Spinal cord (tissue), 10 donors: ENCODE data around the gene UBC. TPM values are rescaled to one million over a fixed set of nuclear protein-coding genes. Genes with fewer than 3 reads are reported as not detected.

ENCODE experiments used
- DNase-seq, 6 donors: peaks; one replicate each; pipeline versions ENCODE4 v3.0.0 to v3.0.0-alpha.2; 2013 to 2015; ENCODE audit warnings: low spot score in 6 of 6, low read depth in 4 of 6
- H3K27ac ChIP-seq: one replicate; pipeline ENCODE4 v1.5.1; 2013; ENCODE audit warnings: low read depth, low read length, control low read depth
- H3K27me3 ChIP-seq: one replicate; pipeline ENCODE4 v1.6.1; 2013; ENCODE audit warnings: low read length; ENCODE audit not compliant: control insufficient read depth, insufficient read depth
- H3K36me3 ChIP-seq: one replicate; pipeline ENCODE4 v1.6.1; 2013; ENCODE audit warnings: low read length; ENCODE audit not compliant: control insufficient read depth, insufficient read depth
- H3K4me1 ChIP-seq: one replicate; pipeline ENCODE4 v1.6.1; 2013; ENCODE audit warnings: low read length; ENCODE audit not compliant: control insufficient read depth, insufficient read depth
- H3K4me3 ChIP-seq: one replicate; pipeline ENCODE4 v1.5.1; 2013; ENCODE audit warnings: low read depth, low read length, control low read depth
- H3K9me3 ChIP-seq: one replicate; pipeline ENCODE4 v1.6.1; 2013; ENCODE audit warnings: low read length; ENCODE audit not compliant: control insufficient read depth, insufficient read depth
- WGBS: methylation state at CpG from one replicate; pipeline ENCODE4 v1.1.5; 2013; ENCODE audit warnings: missing lambda C conversion rate; ENCODE audit not compliant: insufficient coverage; 5-methylcytosine and 5-hydroxymethylcytosine counted together
- polyA plus RNA-seq, 2 donors: library from polyadenylated mRNA; unstranded; fragments of 120-200 nt; gene quantifications; one replicate each; pipeline ENCODE4 v1.2.1, GENCODE V29; 2013; ENCODE audit not compliant: insufficient read length in 2 of 2
- total RNA-seq, 2 donors: library from RNA; depleted of rRNA in 1 of 2; stranded (reverse); fragments of 120-200 nt in 1 of 2; fragments of >200 nt in 1 of 2; gene quantifications; one replicate each; pipeline versions ENCODE4 v1.2.3 to v1.2.4, GENCODE V29; 2013 to 2014
- donor health status: healthy.

Gene UBC
- total and polyA plus RNA-seq, 4 donors, result 1,161 to 1,238 (median 1,201) TPM

DNA sequence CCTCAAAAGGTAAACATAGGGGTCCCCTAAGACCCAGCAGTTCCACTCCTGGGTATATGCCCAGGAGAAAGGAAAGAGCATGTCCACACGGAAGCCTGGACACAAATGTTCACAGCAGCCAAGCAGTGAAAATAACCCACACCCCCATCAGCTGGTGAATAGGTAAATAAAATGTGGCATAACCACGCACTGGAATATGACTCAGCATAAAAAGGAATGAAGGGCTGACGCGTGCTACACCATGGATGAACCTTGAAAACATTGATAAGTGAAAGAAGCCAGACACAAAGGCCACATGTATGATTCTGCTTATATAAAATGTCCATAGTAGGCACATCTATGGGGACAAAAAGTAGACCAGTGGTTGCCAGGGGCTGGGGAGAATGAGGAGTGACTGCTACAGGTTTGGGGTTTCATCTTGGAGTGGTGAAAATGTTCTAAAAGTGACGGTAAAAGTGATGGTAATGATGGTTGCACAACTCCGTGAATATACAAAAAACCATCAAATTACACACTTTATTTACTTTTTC lies 47.0 kb downstream of the UBC start:
- no peaks in the 10 kb centered on the region for H3K9me3 ChIP-seq
- H3K4me1 ChIP-seq, result peaks cover 18% of the 10 kb centered on the region
- H3K4me3 ChIP-seq, result no peak overlapping the region
- no peaks in the 10 kb centered on the region for H3K36me3 ChIP-seq
- DNase-seq, result no peak
- WGBS, result no CpG with 5 or more reads among the region's 6 CpGs
- H3K27me3 ChIP-seq, result no peaks in the 10 kb centered on the region
- no peak overlapping the region for H3K27ac ChIP-seq

DNA sequence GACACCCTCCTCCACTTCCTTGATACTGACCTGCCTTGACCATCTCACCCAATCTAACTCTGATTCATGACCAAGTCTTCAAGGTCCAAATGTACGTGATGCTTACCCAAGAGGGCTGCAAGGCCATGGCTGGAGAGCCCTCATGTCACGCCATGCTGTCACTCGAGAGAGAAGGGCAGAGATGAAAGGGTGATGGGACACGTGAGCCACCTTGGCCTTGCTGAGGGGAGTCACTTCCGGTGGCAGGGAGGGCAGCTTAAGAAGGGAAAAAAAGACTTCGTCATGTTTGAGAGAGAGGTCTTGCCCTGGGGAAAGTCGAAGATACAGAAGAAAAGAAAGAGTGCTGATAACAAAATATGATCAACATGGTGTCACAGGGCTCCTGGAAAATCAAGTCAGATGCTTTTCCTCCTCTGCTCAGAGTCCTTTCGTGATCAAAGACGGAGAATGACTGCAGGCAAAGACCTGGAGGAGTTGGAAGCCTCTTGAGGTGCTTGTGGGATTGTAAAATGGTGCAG lies 47.5 kb downstream of the UBC start:
- Histone ChIP-seq H3K4me1 (peaks cover 24% of the 10 kb centered on the region), H3K4me3 (no peak overlapping the region), H3K36me3 (no peaks in the 10 kb centered on the region), H3K9me3 (no peaks in the 10 kb centered on the region), H3K27ac (no peak overlapping the region), H3K27me3 (no peaks in the 10 kb centered on the region)
- 76% methylated on average over 9 of the region's 9 CpGs for WGBS
- no peak for DNase-seq

DNA sequence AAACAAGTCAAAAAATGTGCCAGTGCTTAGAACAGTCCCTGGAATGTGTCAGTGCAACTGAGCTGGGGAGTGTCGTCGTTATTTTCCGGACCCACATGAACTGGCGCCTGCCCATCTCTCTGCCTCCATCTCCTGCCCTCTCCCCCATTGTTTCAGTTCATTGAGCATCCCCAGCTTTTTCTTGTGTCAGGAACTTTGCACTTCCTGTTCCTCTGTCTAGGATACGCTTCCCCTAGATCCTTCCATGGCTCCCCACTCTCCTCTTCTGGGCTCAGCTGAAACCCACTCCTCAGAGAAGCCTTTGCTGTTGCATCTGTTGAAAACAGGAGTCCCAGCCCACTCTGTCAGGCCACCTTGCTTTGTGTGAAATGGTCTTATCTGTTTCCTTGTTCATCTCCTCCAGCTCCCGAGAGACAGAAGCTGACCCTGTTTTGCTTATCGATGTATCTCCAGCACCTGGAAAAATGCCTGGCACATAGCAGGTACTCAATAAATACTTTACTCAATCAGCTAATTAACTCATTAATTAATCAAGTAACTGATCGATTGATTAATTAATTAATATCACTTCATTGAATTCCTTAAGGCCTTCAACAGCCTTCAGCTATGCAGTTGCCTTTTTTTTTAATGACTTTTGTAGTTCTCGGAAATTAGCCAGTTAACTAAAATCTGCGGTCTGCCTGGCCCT lies 48.1 kb downstream of the UBC start:
- no peaks in the 10 kb centered on the region for H3K36me3 ChIP-seq
- no peak overlapping the region for H3K27ac ChIP-seq
- no peak for DNase-seq
- WGBS, result 95% methylated on average over 9 of the region's 10 CpGs
- no peaks in the 10 kb centered on the region for H3K9me3 ChIP-seq
- peaks cover 30% of the 10 kb centered on the region for H3K4me1 ChIP-seq
- H3K27me3 ChIP-seq, result no peaks in the 10 kb centered on the region
- no peak overlapping the region for H3K4me3 ChIP-seq

DNA sequence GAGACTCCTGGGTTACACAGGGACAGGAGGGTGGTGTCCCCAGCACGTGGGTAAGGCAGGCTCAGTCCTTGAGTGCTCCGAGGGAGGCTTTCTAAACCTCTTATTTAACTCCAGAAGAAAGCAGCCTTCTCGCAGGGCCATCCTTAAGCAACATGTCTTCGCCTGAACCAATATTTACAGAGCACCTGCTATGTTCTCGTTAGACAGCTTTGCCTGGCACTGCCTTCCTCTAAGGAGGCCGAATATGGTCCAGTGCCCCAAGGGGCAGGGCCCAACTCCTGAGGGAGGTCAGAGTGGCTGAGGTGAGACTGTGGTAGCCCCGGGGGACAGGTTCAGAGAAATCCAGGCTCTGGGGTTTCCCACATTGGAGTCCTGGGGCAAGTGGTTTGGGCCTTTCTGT lies 48.7 kb downstream of the UBC start:
- Histone ChIP-seq H3K36me3 (no peaks in the 10 kb centered on the region), H3K27ac (no peak overlapping the region), H3K9me3 (no peaks in the 10 kb centered on the region), H3K27me3 (no peaks in the 10 kb centered on the region), H3K4me1 (peaks cover 32% of the 10 kb centered on the region), H3K4me3 (no peak overlapping the region)
- WGBS, result 85% methylated on average over 7 of the region's 7 CpGs
- DNase-seq, result no peak

DNA sequence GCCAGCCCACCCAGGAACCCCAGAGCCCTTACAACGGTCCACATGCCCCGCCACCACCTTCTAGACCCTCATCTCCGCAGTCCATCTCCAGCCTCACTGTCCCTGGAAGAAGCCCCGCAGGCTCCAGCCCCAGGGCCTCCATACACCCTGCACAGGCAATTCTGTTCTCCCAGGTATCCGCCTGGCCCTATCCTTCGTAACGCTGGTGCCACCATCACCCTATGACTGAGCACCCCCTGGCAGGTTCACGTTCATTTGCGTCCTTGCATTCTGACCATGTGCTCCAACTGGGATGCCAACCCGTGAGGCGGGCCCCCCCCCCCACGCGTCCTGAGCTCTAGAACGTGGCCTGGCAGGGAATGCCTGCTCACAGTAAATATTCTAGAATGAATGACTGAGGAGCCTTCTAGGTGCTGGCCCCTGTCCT lies 50.1 kb downstream of the UBC start:
- 87% methylated on average over 11 of the region's 14 CpGs for WGBS
- peak overlapping the region; percentile 49 for H3K27ac ChIP-seq

DNA sequence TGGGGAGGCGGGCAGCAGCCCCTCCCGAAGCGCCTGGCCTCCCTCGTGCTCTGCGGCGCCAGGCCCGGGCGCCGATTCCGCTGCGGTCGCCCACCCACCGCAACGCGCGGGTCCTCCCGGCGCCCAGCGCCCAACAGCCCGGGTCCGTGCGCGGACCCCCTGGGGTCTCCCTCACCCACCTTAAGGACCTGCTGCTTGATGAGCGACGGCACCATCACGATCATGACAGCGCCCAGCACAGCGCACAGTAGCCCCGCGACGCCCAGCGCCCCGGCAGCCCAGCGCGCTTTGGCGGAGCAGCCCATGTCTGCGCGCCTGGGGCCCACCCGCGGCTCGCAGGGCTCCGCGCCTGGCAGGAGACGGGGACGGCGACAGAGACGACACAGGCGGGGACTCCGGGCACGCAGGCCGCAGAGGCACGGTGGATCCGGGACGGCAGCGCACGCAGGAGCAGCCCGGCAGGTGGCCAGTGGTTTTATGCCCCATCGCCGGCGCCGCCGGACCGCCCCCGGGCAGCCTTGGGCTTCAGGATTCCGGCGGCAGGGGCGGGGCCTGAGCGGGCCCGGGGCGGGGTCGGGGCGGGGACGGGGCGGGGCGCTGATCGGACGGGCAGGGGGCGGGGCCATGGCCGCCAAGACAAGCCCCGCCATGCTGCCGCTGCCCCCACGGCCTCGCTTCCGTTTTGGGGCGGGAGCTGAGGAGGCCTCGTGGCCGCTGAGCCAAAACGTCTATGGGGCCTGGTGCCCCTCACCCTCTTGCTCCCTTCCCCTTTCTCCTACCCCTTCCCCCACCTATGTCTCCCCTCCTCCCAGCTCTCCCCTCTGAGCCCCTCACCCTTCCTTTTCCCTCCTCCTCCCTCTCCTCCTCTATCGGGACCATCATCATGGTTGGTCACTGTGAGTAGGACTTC lies 50.8 kb downstream of the UBC start, which contains the start of gene SCARB1:
TSS of gene SCARB1 (minus strand) at position 449 of the 910 bp plus-strand sequence. CDS start at position 305, 144 bp downstream.
- Histone ChIP-seq H3K9me3 (no peaks in the 10 kb centered on the region), H3K4me1 (peaks cover 34% of the 10 kb centered on the region), H3K27me3 (no peaks in the 10 kb centered on the region), H3K4me3 (peak within 1 kb of the TSS; percentile 50), H3K36me3 (no peaks in the 10 kb centered on the region), H3K27ac (peak within 1 kb of the TSS; percentile 49)
- DNase-seq, result peak in 5 of 6 donors; percentile 55 to 93 (median 73)
- under 1% methylated on average over 89 of the region's 89 CpGs for WGBS

More for the DNA sequence above, 50.1 kb downstream of the UBC start:
- H3K4me3 ChIP-seq, result peak overlapping the region; percentile 36
- H3K9me3 ChIP-seq, result no peaks in the 10 kb centered on the region
- H3K27me3 ChIP-seq, result no peaks in the 10 kb centered on the region
- no peak for DNase-seq
- H3K4me1 ChIP-seq, result peaks cover 37% of the 10 kb centered on the region
- H3K36me3 ChIP-seq, result no peaks in the 10 kb centered on the region

DNA sequence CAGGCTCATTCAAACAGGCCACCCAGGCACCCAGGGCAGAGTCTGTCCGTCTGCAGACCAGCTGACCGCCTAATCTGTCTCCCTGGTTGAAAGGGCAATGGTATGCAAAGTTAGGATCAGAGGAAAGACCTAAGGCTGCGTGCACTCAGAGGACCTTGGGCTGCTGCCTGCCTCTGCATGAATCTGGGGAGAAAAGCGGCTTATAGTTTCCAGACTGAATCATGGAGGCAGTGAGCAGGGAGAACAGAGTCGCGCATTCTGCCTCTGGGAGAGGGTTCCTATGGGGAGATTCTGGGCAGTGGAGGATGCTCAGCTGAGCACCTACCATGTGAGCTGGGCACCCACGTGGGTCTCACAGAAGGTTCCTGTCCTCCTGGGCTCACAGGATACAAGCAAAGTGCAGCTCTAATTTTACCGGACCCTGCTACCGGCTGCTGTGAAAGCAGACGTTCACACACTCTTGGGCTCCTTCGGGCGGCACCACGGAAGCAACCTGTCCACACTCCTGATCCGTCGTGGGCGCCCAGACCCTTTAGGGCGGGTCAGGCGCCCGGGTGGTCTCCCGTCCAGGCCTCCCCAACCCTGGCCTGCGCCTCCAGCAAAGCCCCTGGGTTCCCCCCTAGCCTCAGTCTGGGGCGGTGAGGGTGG lies 51.6 kb downstream of the UBC start:
- no peaks in the 10 kb centered on the region for H3K27me3 ChIP-seq
- H3K4me1 ChIP-seq, result peaks cover 34% of the 10 kb centered on the region
- peak in 2 of 6 donors; percentile 54 to 56 for DNase-seq
- H3K4me3 ChIP-seq, result peak overlapping the region; percentile 50
- 13% methylated on average over 21 of the region's 22 CpGs for WGBS
- H3K36me3 ChIP-seq, result peaks cover 2% of the 10 kb centered on the region
- no peaks in the 10 kb centered on the region for H3K9me3 ChIP-seq
- peak overlapping the region; percentile 40 for H3K27ac ChIP-seq

DNA sequence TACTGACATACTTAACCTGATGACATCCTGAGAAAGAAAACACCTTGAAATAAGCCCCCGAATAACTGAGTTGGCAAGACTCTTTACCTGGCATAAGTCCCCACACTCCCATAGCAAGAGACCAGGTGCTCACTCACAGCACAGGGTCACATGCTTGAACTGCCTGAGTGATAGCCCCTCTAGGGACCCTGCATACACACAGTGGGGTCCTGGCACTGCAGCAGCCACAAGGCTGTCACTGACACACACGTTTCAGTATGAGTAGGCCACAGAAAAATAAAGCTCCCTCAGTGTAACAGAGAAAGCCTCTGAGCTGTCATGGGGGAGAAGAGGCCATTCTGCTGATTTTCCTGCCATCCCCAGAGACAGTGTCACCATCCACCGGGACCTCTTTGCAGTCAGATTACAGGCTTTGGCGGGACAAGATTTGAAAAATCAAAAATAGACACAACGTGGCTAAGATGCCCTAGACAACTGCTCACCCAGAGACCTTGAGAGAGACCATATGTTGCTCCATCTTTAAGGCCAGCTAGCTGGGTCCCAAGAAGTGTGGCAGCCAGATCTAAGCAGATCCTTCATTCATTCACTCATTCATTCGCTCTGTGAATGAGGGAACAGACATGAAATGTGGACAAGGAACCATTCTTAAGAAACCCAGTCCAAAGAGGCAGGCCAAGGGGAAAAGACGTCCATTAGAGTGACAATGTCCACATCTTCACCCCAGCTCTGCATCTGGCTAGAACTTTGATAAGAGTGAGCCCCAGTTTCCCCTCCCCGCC lies 52.4 kb downstream of the UBC start:
- H3K9me3 ChIP-seq, result no peaks in the 10 kb centered on the region
- WGBS, result 62% methylated on average over 6 of the region's 8 CpGs
- no peaks in the 10 kb centered on the region for H3K27me3 ChIP-seq
- DNase-seq, result no peak
- peaks cover 42% of the 10 kb centered on the region for H3K4me1 ChIP-seq
- peak overlapping the region; percentile 81 for H3K27ac ChIP-seq
- peak overlapping the region; percentile 50 for H3K4me3 ChIP-seq
- H3K36me3 ChIP-seq, result peaks cover 8% of the 10 kb centered on the region
